A204.1 (cell line): ENCODE results near the gene KIF6.

Experiments
- FAIRE-seq: peaks from 2 replicates; lab custom pipeline; 2012; peaks lifted over from hg19 to GRCh38; lab: Jason Lieb, UNC

Gene KIF6

GRCh38 chr6:39417440-39417839, 307.8 kb downstream of the KIF6 start:
- no peak for FAIRE-seq

GRCh38 chr6:39416728-39417127, 308.5 kb downstream of the KIF6 start:
- no peak for FAIRE-seq

- FAIRE-seq, result no peak
These were observed 309.2 kb downstream of the KIF6 start for GRCh38 chr6:39416026-39416425.

GRCh38 chr6:39415482-39415881, 309.7 kb downstream of the KIF6 start:
- FAIRE-seq, result no peak

- FAIRE-seq, result no peak
These were observed 313.7 kb downstream of the KIF6 start for GRCh38 chr6:39411465-39411864.

- FAIRE-seq, result no peak
These were observed 314.2 kb downstream of the KIF6 start for GRCh38 chr6:39411001-39411400.

- no peak for FAIRE-seq
These were observed 315.3 kb downstream of the KIF6 start for GRCh38 chr6:39409889-39410288.

- FAIRE-seq, result no peak
These were observed 317.7 kb downstream of the KIF6 start for GRCh38 chr6:39407446-39407993.

- FAIRE-seq, result no peak
These were observed 320.9 kb downstream of the KIF6 start for GRCh38 chr6:39404312-39404711.

- no peak for FAIRE-seq
These were observed 321.9 kb downstream of the KIF6 start for GRCh38 chr6:39403304-39403703.

GRCh38 chr6:39402239-39402751, 322.9 kb downstream of the KIF6 start:
- no peak for FAIRE-seq

GRCh38 chr6:39401376-39401775, 323.8 kb downstream of the KIF6 start:
- FAIRE-seq, result no peak

GRCh38 chr6:39400026-39400425, 325.2 kb downstream of the KIF6 start:
- no peak for FAIRE-seq

- FAIRE-seq, result no peak
These were observed 328.4 kb downstream of the KIF6 start for GRCh38 chr6:39396854-39397253.

GRCh38 chr6:39393075-39393474, 332.1 kb downstream of the KIF6 start:
- no peak for FAIRE-seq

- FAIRE-seq, result no peak
These were observed 334.0 kb downstream of the KIF6 start for GRCh38 chr6:39391182-39391581.

- FAIRE-seq, result no peak
These were observed 335.8 kb downstream of the KIF6 start for GRCh38 chr6:39389484-39389767.

GRCh38 chr6:39388606-39389483, 336.4 kb downstream of the KIF6 start:
- FAIRE-seq, result no peak

- no peak for FAIRE-seq
These were observed 337.4 kb downstream of the KIF6 start for GRCh38 chr6:39387785-39388184.

- no peak for FAIRE-seq
These were observed 338.7 kb downstream of the KIF6 start for GRCh38 chr6:39386487-39386886.

GRCh38 chr6:39381550-39382140, 343.6 kb downstream of the KIF6 start:
- FAIRE-seq, result no peak

- no peak for FAIRE-seq
These were observed 344.2 kb downstream of the KIF6 start for GRCh38 chr6:39380837-39381549.

GRCh38 chr6:39378960-39379425, 346.2 kb downstream of the KIF6 start:
- no peak for FAIRE-seq
